HL-60/S4 treated with retinoic acid at 250 ng/mL for 4 days and 3 days (cell line): ENCODE results near the gene ZBTB20.
"Not testable (repeated sequence)": the region's sequence is repeated elsewhere in the genome, so short reads cannot be mapped to it uniquely, and the experiment has no call there.

Experiments used
- in situ Hi-C: fragments of 300-500 bp; cut with MboI; formaldehyde crosslinking; loops from 2 replicates; pipeline ENCODE4 v1.7.0; 2022; ENCODE audit warnings: low sequenced_read_pairs

Gene ZBTB20

GRCh38 chr3:115147329-115148141, 447 bp upstream of the ZBTB20 start:
- in situ Hi-C loops = no loop called here

- in situ Hi-C loops = no loop called here
Measured at GRCh38 chr3:115146032-115146417, 1.1 kb downstream of the ZBTB20 start.

- in situ Hi-C loops = no loop called here
Measured at GRCh38 chr3:115141033-115141757, 5.9 kb downstream of the ZBTB20 start.

- in situ Hi-C loops = no loop called here
Measured at GRCh38 chr3:115139072-115139471, 8.0 kb downstream of the ZBTB20 start.

GRCh38 chr3:115134648-115135347, 12.3 kb downstream of the ZBTB20 start:
- in situ Hi-C loops = no loop called here

- in situ Hi-C loops = no loop called here
Measured at GRCh38 chr3:115127208-115127607, 19.9 kb downstream of the ZBTB20 start.

GRCh38 chr3:115120597-115120996, 26.5 kb downstream of the ZBTB20 start:
- in situ Hi-C loops = no loop called here

GRCh38 chr3:115113367-115113766, 33.7 kb downstream of the ZBTB20 start:
- in situ Hi-C loops = no loop called here

- in situ Hi-C loops = no loop called here
Measured at GRCh38 chr3:115111632-115112031, 35.5 kb downstream of the ZBTB20 start.

GRCh38 chr3:115110830-115111229, 36.3 kb downstream of the ZBTB20 start:
- in situ Hi-C loops = no loop called here

GRCh38 chr3:115110066-115110465, 37.0 kb downstream of the ZBTB20 start:
- in situ Hi-C loops = not testable (repeated sequence)

- in situ Hi-C loops = no loop called here
Measured at GRCh38 chr3:115108614-115109013, 38.5 kb downstream of the ZBTB20 start.

- in situ Hi-C loops = no loop called here
Measured at GRCh38 chr3:115102046-115102445, 45.0 kb downstream of the ZBTB20 start.

GRCh38 chr3:115100806-115101205, 46.3 kb downstream of the ZBTB20 start:
- in situ Hi-C loops = no loop called here

GRCh38 chr3:115099986-115100571, 47.0 kb downstream of the ZBTB20 start:
- in situ Hi-C loops = no loop called here

- in situ Hi-C loops = no loop called here
Measured at GRCh38 chr3:115099134-115099985, 47.7 kb downstream of the ZBTB20 start.

GRCh38 chr3:115098354-115099073, 48.6 kb downstream of the ZBTB20 start:
- in situ Hi-C loops = no loop called here

- in situ Hi-C loops = no loop called here
Measured at GRCh38 chr3:115095236-115095635, 51.9 kb downstream of the ZBTB20 start.

GRCh38 chr3:115092220-115092791, 54.8 kb downstream of the ZBTB20 start:
- in situ Hi-C loops = no loop called here
